Stimulated activated CD8-positive, alpha-beta memory T cell treated with anti-CD3 and anti-CD28 coated beads, Interleukin-12 subunit alpha, Interleukin-12 subunit beta, amount 100 ng/mL, for 24 hours (primary cell): Measurements from ENCODE around the gene MPZL3.
"Not testable (repeated sequence)": the region's sequence is repeated elsewhere in the genome, so short reads cannot be mapped to it uniquely, and the experiment has no call there.

Experiments
- DNase-seq: peaks from one replicate; pipeline ENCODE4 v3.0.0-alpha.2; 2020; ENCODE audit errors: extremely low read depth

Gene MPZL3

GRCh38 chr11:118184784-118185579, 67.2 kb downstream of the MPZL3 start:
- DNase-seq, result no peak

DNA sequence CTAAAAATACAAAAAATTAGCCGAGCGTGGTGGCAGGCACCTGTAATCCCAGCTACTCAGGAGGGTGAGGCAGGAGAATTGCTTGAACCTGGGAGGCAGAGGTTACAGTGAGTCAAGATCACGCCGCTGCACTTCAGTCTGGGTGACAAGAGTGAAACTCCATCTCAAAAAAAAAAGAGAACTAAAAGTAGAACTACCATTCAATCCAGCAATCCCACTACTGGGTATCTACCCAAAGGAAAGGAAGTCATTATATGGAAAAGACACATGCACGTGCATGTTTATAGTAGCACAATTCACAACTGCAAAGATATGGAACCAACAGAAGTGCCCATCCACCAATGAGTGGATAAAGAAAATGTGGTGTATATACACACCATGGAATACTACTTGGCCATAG, 68.5 kb downstream of the MPZL3 start:
- DNase-seq, result not testable (repeated sequence)

- no peak for DNase-seq
Observed at GRCh38 chr11:118180300-118180703, 71.9 kb downstream of the MPZL3 start.

- DNase-seq, result no peak
Observed at GRCh38 chr11:118176778-118177134, 75.4 kb downstream of the MPZL3 start.
